AG04450 (cell line): ENCODE data around the gene ARL6IP1. TPM values are rescaled to one million over a fixed set of nuclear protein-coding genes. Genes with fewer than 3 reads are reported as not detected.

ENCODE experiments used
- CTCF ChIA-PET: fragments of 300-600, 350-600 bp; formaldehyde crosslinking; extraction: SDS; loops from one replicate; lab custom pipeline; 2022; ENCODE audit warnings: antibody characterized with exemption, inconsistent platforms; lab: Charles Lee
- POLR2A ChIA-PET: fragments of 350-600 bp; formaldehyde crosslinking; extraction: SDS; loops from one replicate; lab custom pipeline; 2021; ENCODE audit warnings: antibody characterized with exemption, inconsistent platforms; lab: Yijun Ruan, JAX
- DNase-seq: peaks from one replicate; pipeline ENCODE4 v3.0.0-alpha.2; 2011; ENCODE audit warnings: low read depth, low spot score
- H3K27ac ChIP-seq: one replicate; pipeline ENCODE4 v1.5.1; 2012; ENCODE audit warnings: low read depth, low read length, control low read depth
- H3K27me3 ChIP-seq: one replicate; pipeline ENCODE4 v1.6.0; 2012; ENCODE audit warnings: low read length; ENCODE audit not compliant: control insufficient read depth, insufficient read depth
- H3K4me3 ChIP-seq: 2 replicates; pipeline ENCODE4 v1.5.1; 2011; ENCODE audit warnings: mild to moderate bottlenecking, low read depth, low read length, control low read depth
- H3K9me3 ChIP-seq: 2 replicates; pipeline ENCODE4 v1.5.1; 2012; ENCODE audit warnings: low read length; ENCODE audit not compliant: control insufficient read depth, insufficient read depth
- polyA plus RNA-seq: library from polyadenylated mRNA; depleted of rRNA; stranded (reverse); fragments of >200 nt; gene quantifications from 2 replicates; pipeline ENCODE4 v1.2.3, GENCODE V29; 2011
- TF ChIP-seq, protein P1 (sequence below): IDR thresholded peaks from 2 replicates; pipeline ENCODE4 v1.5.1; 2011; ENCODE audit warnings: low read depth, low read length, control low read depth, inconsistent platforms

ARL6IP1 gene
- polyA plus RNA-seq, 1 experiment: 155 TPM

GRCh38 chr16:18839555-18839954, 38.2 kb upstream of the ARL6IP1 start:
- ChIA-PET POLR2A (no interaction called here), CTCF (interaction anchor here (0.7 kb wide), 1 partner anchor 38 kb away, joined by 3 read pairs; the partner anchor contains the start of gene ARL6IP1)
- Histone ChIP-seq H3K4me3 (no peak overlapping the region), H3K27me3 (no peaks in the 10 kb centered on the region), H3K27ac (no peak overlapping the region), H3K9me3 (no peaks in the 10 kb centered on the region)
- TF ChIP-seq, protein P1, sequence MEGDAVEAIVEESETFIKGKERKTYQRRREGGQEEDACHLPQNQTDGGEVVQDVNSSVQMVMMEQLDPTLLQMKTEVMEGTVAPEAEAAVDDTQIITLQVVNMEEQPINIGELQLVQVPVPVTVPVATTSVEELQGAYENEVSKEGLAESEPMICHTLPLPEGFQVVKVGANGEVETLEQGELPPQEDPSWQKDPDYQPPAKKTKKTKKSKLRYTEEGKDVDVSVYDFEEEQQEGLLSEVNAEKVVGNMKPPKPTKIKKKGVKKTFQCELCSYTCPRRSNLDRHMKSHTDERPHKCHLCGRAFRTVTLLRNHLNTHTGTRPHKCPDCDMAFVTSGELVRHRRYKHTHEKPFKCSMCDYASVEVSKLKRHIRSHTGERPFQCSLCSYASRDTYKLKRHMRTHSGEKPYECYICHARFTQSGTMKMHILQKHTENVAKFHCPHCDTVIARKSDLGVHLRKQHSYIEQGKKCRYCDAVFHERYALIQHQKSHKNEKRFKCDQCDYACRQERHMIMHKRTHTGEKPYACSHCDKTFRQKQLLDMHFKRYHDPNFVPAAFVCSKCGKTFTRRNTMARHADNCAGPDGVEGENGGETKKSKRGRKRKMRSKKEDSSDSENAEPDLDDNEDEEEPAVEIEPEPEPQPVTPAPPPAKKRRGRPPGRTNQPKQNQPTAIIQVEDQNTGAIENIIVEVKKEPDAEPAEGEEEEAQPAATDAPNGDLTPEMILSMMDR: no peak
- DNase-seq: no peak

DNA sequence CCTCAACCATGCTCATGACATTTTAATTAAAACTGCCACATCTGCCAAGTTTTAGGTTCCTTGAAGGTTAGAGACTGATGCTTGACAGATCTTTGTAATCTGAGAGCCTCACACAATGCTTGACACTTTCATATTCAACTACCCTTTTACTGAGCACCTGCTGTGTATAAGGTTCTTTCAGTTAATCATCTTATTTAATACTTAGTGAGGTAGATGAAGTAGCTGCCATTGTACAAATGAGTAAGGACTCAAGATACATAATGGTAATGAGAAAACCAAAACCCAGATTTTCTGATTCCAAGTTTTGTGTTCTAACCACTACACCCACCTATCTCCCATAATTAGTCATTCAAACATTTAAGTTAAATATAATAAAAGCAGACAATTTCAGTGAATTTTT, 35.4 kb upstream of the ARL6IP1 start:
- Histone ChIP-seq H3K9me3 (no peaks in the 10 kb centered on the region), H3K27ac (no peak overlapping the region), H3K4me3 (no peak overlapping the region), H3K27me3 (no peaks in the 10 kb centered on the region)
- ChIA-PET CTCF (interaction anchor here (0.5 to 2.3 kb wide), 3 partner anchors 32 to 1286 kb away, joined by 4 to 8 read pairs (median 4); partner anchors contain the start of gene ARL6IP1), POLR2A (no interaction called here)
- DNase-seq: no peak
- TF ChIP-seq, protein P1: no peak

GRCh38 chr16:18834864-18835263, 33.5 kb upstream of the ARL6IP1 start:
- H3K9me3 ChIP-seq: no peaks in the 10 kb centered on the region
- DNase-seq: no peak
- H3K27ac ChIP-seq: no peak overlapping the region
- H3K27me3 ChIP-seq: no peaks in the 10 kb centered on the region
- no peak overlapping the region for H3K4me3 ChIP-seq
- ChIA-PET CTCF (interaction anchor here (1.0 to 2.8 kb wide), 2 partner anchors 33 to 135 kb away, joined by 3 to 9 read pairs; partner anchors contain the start of gene ARL6IP1), POLR2A (interaction anchor here (0.6 kb wide), 1 partner anchor 33 kb away, joined by 6 read pairs; no protein-coding TSS in a partner anchor)
- TF ChIP-seq, protein P1: no peak

GRCh38 chr16:18833707-18834505, 32.6 kb upstream of the ARL6IP1 start:
- TF ChIP-seq, protein P1: no peak
- no peak overlapping the region for H3K4me3 ChIP-seq
- ChIA-PET POLR2A (interaction anchor here (1.7 kb wide), 1 partner anchor 32 kb away, joined by 4 read pairs; the partner anchor contains the start of gene ARL6IP1), CTCF (interaction anchor here (1.0 to 2.8 kb wide), 2 partner anchors 32 to 136 kb away, joined by 3 to 9 read pairs; partner anchors contain the start of gene ARL6IP1)
- H3K27me3 ChIP-seq: no peaks in the 10 kb centered on the region
- no peaks in the 10 kb centered on the region for H3K9me3 ChIP-seq
- no peak overlapping the region for H3K27ac ChIP-seq
- no peak for DNase-seq

- H3K27me3 ChIP-seq: no peaks in the 10 kb centered on the region
- H3K9me3 ChIP-seq: no peaks in the 10 kb centered on the region
- H3K27ac ChIP-seq: no peak overlapping the region
- no peak for DNase-seq
- no peak overlapping the region for H3K4me3 ChIP-seq
- ChIA-PET CTCF (interaction anchor here (1.0 to 2.8 kb wide), 2 partner anchors 16 to 31 kb away, joined by 4 to 9 read pairs; partner anchors contain the start of gene ARL6IP1), POLR2A (interaction anchor here (1.7 kb wide), 1 partner anchor 31 kb away, joined by 4 read pairs; the partner anchor contains the start of gene ARL6IP1)
- TF ChIP-seq, protein P1: no peak
These were observed 31.3 kb upstream of the ARL6IP1 start for GRCh38 chr16:18832613-18833012.
